GM06990 (cell line): ENCODE data around the gene DACH1.

Experiments used
- DNase-seq: peaks from one replicate; pipeline ENCODE4 v3.0.0-alpha.2; 2011; ENCODE audit not compliant: insufficient read length; ENCODE audit errors: extremely low read depth
- H3K27me3 ChIP-seq: replicated peaks from 2 replicates; pipeline ENCODE4 v1.6.0; 2011; ENCODE audit warnings: low read length; ENCODE audit not compliant: control insufficient read depth, insufficient read depth
- H3K36me3 ChIP-seq: 2 replicates; pipeline ENCODE4 v1.5.1; 2011; ENCODE audit warnings: low read length; ENCODE audit not compliant: control insufficient read depth, insufficient read depth
- H3K4me3 ChIP-seq: replicated peaks from 2 replicates; pipeline ENCODE4 v1.5.1; 2011; ENCODE audit warnings: low read depth, mild to moderate bottlenecking, control low read depth, low read length
- TF ChIP-seq, protein P1 (sequence below): IDR thresholded peaks from 2 replicates; pipeline ENCODE4 v1.5.1; 2011; ENCODE audit warnings: low read length, control low read depth, mild to moderate bottlenecking, inconsistent platforms; ENCODE audit not compliant: insufficient read depth, poor library complexity, severe bottlenecking

Gene DACH1

DNA sequence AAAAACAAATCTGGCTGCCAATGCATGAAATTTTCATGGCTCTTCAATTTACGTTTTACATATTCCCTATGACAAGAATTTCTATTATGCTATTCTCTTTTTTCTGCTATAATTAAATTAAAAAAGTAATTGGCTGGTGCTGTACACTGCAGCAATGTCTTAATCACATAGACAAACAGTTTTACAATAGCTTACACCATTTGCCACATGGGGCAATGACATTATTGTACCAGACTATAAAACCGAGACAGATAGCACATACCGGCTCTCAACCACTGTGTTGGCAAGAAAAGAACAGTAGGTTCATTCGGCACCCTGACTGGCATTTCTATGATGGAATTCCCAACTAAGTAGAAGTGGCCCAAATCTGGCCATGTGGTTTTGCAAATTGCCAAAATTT, 67.7 kb downstream of the DACH1 start:
- no peaks in the 10 kb centered on the region for H3K36me3 ChIP-seq
- no peaks in the 10 kb centered on the region for H3K27me3 ChIP-seq
- no peak for DNase-seq
- H3K4me3 ChIP-seq: no peak overlapping the region
- TF ChIP-seq, protein P1, sequence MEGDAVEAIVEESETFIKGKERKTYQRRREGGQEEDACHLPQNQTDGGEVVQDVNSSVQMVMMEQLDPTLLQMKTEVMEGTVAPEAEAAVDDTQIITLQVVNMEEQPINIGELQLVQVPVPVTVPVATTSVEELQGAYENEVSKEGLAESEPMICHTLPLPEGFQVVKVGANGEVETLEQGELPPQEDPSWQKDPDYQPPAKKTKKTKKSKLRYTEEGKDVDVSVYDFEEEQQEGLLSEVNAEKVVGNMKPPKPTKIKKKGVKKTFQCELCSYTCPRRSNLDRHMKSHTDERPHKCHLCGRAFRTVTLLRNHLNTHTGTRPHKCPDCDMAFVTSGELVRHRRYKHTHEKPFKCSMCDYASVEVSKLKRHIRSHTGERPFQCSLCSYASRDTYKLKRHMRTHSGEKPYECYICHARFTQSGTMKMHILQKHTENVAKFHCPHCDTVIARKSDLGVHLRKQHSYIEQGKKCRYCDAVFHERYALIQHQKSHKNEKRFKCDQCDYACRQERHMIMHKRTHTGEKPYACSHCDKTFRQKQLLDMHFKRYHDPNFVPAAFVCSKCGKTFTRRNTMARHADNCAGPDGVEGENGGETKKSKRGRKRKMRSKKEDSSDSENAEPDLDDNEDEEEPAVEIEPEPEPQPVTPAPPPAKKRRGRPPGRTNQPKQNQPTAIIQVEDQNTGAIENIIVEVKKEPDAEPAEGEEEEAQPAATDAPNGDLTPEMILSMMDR: no peak

DNA sequence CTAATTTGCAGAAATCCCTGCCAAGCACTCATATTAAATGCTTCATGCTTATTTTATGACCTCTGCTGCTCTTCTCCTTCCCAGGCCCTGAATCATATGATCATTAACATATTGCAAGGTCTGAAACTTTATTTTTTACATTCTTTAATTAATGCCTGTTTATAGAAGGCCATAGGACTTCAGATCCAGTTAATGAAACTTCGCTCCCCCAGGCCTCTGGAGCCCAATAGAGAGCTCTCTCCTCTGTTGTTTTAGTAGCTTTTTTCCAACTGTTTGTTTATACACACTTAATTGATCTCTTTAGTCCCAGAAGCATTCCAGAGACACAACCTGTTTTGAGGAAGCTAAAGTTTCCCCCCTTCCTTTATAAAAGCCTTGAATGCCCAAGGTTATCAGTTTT, 68.3 kb downstream of the DACH1 start:
- no peaks in the 10 kb centered on the region for H3K27me3 ChIP-seq
- no peak overlapping the region for H3K4me3 ChIP-seq
- no peak for DNase-seq
- TF ChIP-seq, protein P1: no peak
- H3K36me3 ChIP-seq: no peaks in the 10 kb centered on the region

DNA sequence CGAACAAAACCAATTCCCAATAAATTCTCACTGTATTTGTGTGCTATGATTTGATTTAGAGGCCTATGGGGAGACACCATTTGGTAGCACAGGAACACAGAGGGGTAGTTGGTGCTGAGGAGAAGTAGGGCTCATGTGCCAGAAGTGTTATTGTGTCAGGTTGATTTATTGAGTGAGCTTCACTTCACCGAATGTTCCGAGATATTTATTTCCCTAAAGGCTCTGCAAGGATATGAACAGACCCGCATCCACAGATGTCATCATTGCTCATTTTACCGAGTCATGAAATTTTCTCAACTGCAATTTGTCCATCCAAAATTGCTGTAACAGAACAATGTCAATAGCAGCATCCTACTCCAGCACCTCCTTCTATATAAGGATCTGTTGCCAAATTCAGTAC, 69.5 kb downstream of the DACH1 start:
- TF ChIP-seq, protein P1: no peak

DNA sequence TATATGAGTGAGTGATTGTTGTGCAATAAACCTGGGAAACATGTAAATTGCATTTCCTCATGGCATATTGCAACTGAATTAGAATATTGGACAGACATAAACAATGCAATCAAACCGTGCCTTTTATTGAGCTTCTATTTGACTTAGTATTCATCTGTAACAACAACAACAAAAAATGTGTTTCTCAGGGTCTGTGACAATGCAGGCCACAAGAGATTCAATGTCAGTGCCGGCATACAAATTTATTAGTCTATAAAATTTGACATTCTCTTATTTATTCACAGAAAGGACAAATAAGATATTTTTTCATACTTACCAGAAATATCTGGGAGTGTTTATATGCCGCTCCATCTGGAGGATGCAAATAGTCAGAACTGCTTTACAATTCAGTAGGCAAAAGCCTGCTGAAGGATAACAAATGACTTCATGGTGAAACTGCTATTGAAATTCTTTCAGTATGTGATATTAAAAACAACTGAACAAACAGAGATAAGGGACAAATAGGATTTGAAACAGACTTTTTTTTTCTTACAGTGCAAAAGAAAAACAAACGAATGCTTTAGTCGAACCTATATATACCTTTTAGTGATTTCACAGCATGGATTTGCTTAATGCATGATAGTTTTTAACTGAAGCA, 77.2 kb downstream of the DACH1 start:
- DNase-seq: no peak
- TF ChIP-seq, protein P1: no peak
- H3K36me3 ChIP-seq: no peaks in the 10 kb centered on the region
- H3K27me3 ChIP-seq: no peaks in the 10 kb centered on the region
- H3K4me3 ChIP-seq: no peak overlapping the region

More for the DNA sequence above, 69.5 kb downstream of the DACH1 start:
- Histone ChIP-seq H3K4me3 (no peak overlapping the region), H3K36me3 (no peaks in the 10 kb centered on the region), H3K27me3 (no peaks in the 10 kb centered on the region)
- no peak for DNase-seq

DNA sequence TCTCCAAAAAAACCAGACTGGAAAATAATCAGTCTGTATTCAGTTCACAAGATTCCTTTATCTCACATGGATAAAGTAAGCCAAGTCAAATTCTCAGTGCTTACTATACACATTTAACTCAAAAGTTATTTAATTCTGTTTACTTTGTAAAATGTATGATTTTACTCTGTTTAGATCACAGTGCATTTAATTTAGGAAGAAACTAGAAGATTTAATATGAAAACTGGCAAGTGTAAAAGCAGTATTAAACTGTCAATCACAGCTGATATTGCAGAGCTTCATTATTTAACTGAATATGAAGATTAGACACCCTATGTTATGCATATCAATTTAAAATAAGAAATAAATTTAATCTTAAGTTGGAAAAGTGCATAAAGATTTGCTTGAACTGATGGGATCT, 78.0 kb downstream of the DACH1 start:
- H3K36me3 ChIP-seq: no peaks in the 10 kb centered on the region
- no peaks in the 10 kb centered on the region for H3K27me3 ChIP-seq
- no peak overlapping the region for H3K4me3 ChIP-seq
- TF ChIP-seq, protein P1: no peak
- no peak for DNase-seq

DNA sequence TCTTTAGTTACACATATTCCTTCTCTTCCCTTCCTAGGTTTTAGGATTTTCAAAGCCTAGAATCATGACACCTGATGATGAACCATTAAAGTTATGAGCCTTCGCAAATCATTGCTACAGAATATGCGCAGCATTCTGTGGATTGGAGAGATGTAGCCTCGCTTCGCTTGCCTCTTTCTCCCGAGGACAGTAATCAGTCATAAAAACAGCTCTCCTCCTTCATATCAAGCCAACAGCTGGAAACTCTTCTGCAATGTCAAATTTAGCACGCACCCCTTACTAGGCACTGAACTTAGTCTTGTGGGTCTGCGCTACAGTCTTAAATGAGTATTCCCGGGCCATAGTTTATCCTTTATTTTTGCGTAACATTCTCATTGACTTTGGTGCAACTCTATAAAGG, 79.6 kb downstream of the DACH1 start:
- Histone ChIP-seq H3K36me3 (no peaks in the 10 kb centered on the region), H3K27me3 (no peaks in the 10 kb centered on the region), H3K4me3 (no peak overlapping the region)
- TF ChIP-seq, protein P1: no peak
- no peak for DNase-seq
